Measurements from ENCODE around the gene S100A12.

S100A12 gene

GRCh38 chr1:153396461-153396860 lies 21.0 kb upstream of the S100A12 start:
- no peak for DNase-seq

GRCh38 chr1:153395776-153396175 lies 20.4 kb upstream of the S100A12 start:
- no peak for DNase-seq

GRCh38 chr1:153395136-153395685 lies 19.8 kb upstream of the S100A12 start:
- no peak for DNase-seq

GRCh38 chr1:153394391-153394790 lies 19.0 kb upstream of the S100A12 start:
- no peak for DNase-seq

- DNase-seq: no peak
Measured at GRCh38 chr1:153393926-153394325, 18.5 kb upstream of the S100A12 start.

- DNase-seq: no peak
Measured at GRCh38 chr1:153392822-153393221, 17.4 kb upstream of the S100A12 start.

GRCh38 chr1:153392258-153392657 lies 16.8 kb upstream of the S100A12 start:
- no peak for DNase-seq

- no peak for DNase-seq
Measured at GRCh38 chr1:153390938-153391710, 15.7 kb upstream of the S100A12 start, which contains the start of gene S100A8. Gene S100A8 (minus strand): TSS chr1:153391073. CDS start chr1:153390535, 538 bp downstream.

GRCh38 chr1:153389973-153390879 lies 14.8 kb upstream of the S100A12 start:
- no peak for DNase-seq

GRCh38 chr1:153389401-153389800 lies 14.0 kb upstream of the S100A12 start:
- no peak for DNase-seq

- no peak for DNase-seq
Measured at GRCh38 chr1:153387785-153388184, 12.4 kb upstream of the S100A12 start.

- no peak for DNase-seq
Measured at GRCh38 chr1:153387001-153387400, 11.6 kb upstream of the S100A12 start.

GRCh38 chr1:153386500-153386901 lies 11.1 kb upstream of the S100A12 start:
- peak; percentile 38 for DNase-seq

- no peak for DNase-seq
Measured at GRCh38 chr1:153384958-153385580, 9.6 kb upstream of the S100A12 start.

- no peak for DNase-seq
Measured at GRCh38 chr1:153380711-153381110, 5.3 kb upstream of the S100A12 start.

GRCh38 chr1:153379591-153379990 lies 4.2 kb upstream of the S100A12 start:
- DNase-seq: no peak

- no peak for DNase-seq
Measured at GRCh38 chr1:153374071-153374470, 1.4 kb downstream of the S100A12 start.

- no peak for DNase-seq
Measured at GRCh38 chr1:153372571-153372970, 2.9 kb downstream of the S100A12 start.

GRCh38 chr1:153371231-153371630 lies 4.2 kb downstream of the S100A12 start:
- DNase-seq: no peak

- DNase-seq: no peak
Measured at GRCh38 chr1:153370146-153370545, 5.3 kb downstream of the S100A12 start.

- no peak for DNase-seq
Measured at GRCh38 chr1:153368495-153368894, 6.9 kb downstream of the S100A12 start.

- DNase-seq: no peak
Measured at GRCh38 chr1:153367090-153367489, 8.3 kb downstream of the S100A12 start.

- no peak for DNase-seq
Measured at GRCh38 chr1:153366261-153366660, 9.2 kb downstream of the S100A12 start.
